ENCODE results near the gene TAS2R40. TPM values are rescaled to one million over a fixed set of nuclear protein-coding genes. Genes with fewer than 3 reads are reported as not detected.

The TAS2R40 gene
- total and polyA plus RNA-seq, 11 donors, result not detected

DNA sequence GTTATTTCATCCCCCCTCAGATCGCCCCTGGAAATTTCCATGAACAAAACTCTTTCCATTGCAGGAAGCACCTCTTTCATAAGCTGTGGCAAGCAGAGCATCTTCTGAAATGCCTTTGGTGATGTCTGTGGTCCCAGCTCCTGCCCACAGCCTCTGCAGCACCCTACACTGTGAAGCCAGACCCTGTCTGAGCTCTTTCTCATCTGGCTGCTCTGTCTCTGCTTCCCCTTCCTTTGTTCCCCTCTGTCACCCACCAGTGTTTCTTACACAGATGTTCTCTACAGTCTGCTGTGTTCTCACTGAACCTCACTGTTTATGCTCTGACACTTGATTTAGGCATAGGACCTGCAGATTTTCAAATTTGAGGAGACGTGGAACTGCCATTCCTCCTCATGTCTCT, 40.5 kb upstream of the TAS2R40 start:
- intact Hi-C loops (cut with DNase I), result no loop called here
- Histone ChIP-seq H3K4me1 (no peaks in the 10 kb centered on the region), H3K27me3 (peaks cover 0 to 8% (median 0%) of the 10 kb centered on the region in 9 donors), H3K36me3 (no peaks in the 10 kb centered on the region), H3K4me3 (no peak overlapping the region), H3K27ac (no peak overlapping the region), H3K9me3 (peaks cover 0 to 42% (median 21%) of the 10 kb centered on the region in 12 donors)
- TF ChIP-seq CTCF (IDR thresholded peaks at IDR 0.05) (no peak), POLR2A (IDR thresholded peaks at IDR 0.05) (no peak)
- no peak for DNase-seq
- ATAC-seq, result no peak
- 72 to 93% (median 83%) methylated on average over 2 of the region's 2 CpGs for WGBS, 4 donors

- WGBS, 4 donors, result 80 to 83% (median 82%) methylated on average over 3 of the region's 3 CpGs
- Histone ChIP-seq H3K4me3 (no peak within 1 kb of the TSS), H3K9me3 (peaks cover 0 to 25% (median 10%) of the 10 kb centered on the region in 12 donors), H3K27me3 (peaks cover 0 to 8% (median 0%) of the 10 kb centered on the region in 9 donors), H3K36me3 (no peaks in the 10 kb centered on the region), H3K27ac (no peak within 1 kb of the TSS), H3K4me1 (no peaks in the 10 kb centered on the region)
- intact Hi-C loops (cut with DNase I), result no loop called here
- no peak for ATAC-seq
- TF ChIP-seq POLR2A (IDR thresholded peaks at IDR 0.05) (no peak), CTCF (IDR thresholded peaks at IDR 0.05) (no peak)
- no peak for DNase-seq
Measured at GRCh38 chr7:143183024-143183423, 38.8 kb upstream of the TAS2R40 start, which contains the start of gene TAS2R39. Gene TAS2R39 (plus strand): TSS chr7:143183419. CDS start chr7:143183419, 0 bp downstream.

GRCh38 chr7:143185551-143185950, 36.3 kb upstream of the TAS2R40 start:
- peaks cover 0 to 8% (median 0%) of the 10 kb centered on the region in 9 donors for H3K27me3 ChIP-seq
- WGBS, 4 donors, result 55 to 69% (median 62%) methylated on average over 1 of the region's 1 CpG
- DNase-seq (no peak), ATAC-seq (no peak)
- H3K4me1 ChIP-seq, result no peaks in the 10 kb centered on the region
- peaks cover 0 to 5% (median 0%) of the 10 kb centered on the region in 12 donors for H3K9me3 ChIP-seq
- H3K4me3 ChIP-seq, result no peak overlapping the region
- TF ChIP-seq CTCF (IDR thresholded peaks at IDR 0.05) (no peak), POLR2A (IDR thresholded peaks at IDR 0.05) (no peak)
- H3K36me3 ChIP-seq, result no peaks in the 10 kb centered on the region
- intact Hi-C loops (cut with DNase I), result no loop called here
- H3K27ac ChIP-seq, result no peak overlapping the region

GRCh38 chr7:143188994-143189393, 32.8 kb upstream of the TAS2R40 start:
- Histone ChIP-seq H3K4me1 (no peaks in the 10 kb centered on the region), H3K27me3 (peaks cover 0 to 8% (median 0%) of the 10 kb centered on the region in 9 donors), H3K27ac (no peak overlapping the region), H3K9me3 (no peaks in the 10 kb centered on the region), H3K36me3 (no peaks in the 10 kb centered on the region), H3K4me3 (no peak overlapping the region)
- no peak for DNase-seq
- WGBS, 4 donors, result 67 to 75% (median 71%) methylated on average over 5 to 6 of the region's 6 CpGs
- intact Hi-C loops (cut with DNase I), result no loop called here
- no peak for TF ChIP-seq POLR2A (IDR thresholded peaks at IDR 0.05)
- TF ChIP-seq CTCF (IDR thresholded peaks at IDR 0.05), result no peak
- ATAC-seq, result no peak

Measured in heart left ventricle (tissue), 16 donors.